H1 (cell line): ENCODE results near the gene ZCRB1. TPM values are rescaled to one million over a fixed set of nuclear protein-coding genes. Genes with fewer than 3 reads are reported as not detected.

Experiments
- CTCF ChIA-PET: fragments of 300-600 bp; sonication (Branson Sonifier 250); formaldehyde crosslinking; loops from one replicate; lab custom pipeline; 2021; ENCODE audit not compliant: partially characterized antibody; lab: Charles Lee
- POLR2A ChIA-PET: fragments of 300-600 bp; sonication (Branson Sonifier 250); formaldehyde crosslinking; loops from one replicate; lab custom pipeline; 2021; ENCODE audit warnings: inconsistent platforms; ENCODE audit not compliant: partially characterized antibody; lab: Charles Lee
- DNase-seq, 2 experiments: peaks; one replicate each; pipeline versions ENCODE4 v3.0.0 to v3.0.0-alpha.2; 2010 to 2022; ENCODE audit warnings: low spot score in 2 of 2, low read depth in 1 of 2, mixed read lengths in 1 of 2
- FAIRE-seq: peaks from 2 replicates; lab custom pipeline; 2011; peaks lifted over from hg19 to GRCh38; lab: Jason Lieb, UNC
- H2AFZ ChIP-seq: 2 replicates; pipeline ENCODE4 v1.8.1; 2012; ENCODE audit warnings: low read length, inconsistent platforms
- H2AK5ac ChIP-seq: 2 replicates; pipeline ENCODE4 v1.6.1; 2013; ENCODE audit warnings: low read depth, low read length
- H2BK120ac ChIP-seq: replicated peaks from 2 replicates; pipeline ENCODE3; 2013; ENCODE audit warnings: low read depth, low read length, inconsistent platforms
- H2BK12ac ChIP-seq: 2 replicates; pipeline ENCODE4 v1.6.1; 2013; ENCODE audit warnings: low read depth, low read length
- H2BK15ac ChIP-seq: 2 replicates; pipeline ENCODE4 v1.6.1; 2013; ENCODE audit warnings: low read length
- H2BK20ac ChIP-seq: 2 replicates; pipeline ENCODE4 v1.6.1; 2013; ENCODE audit warnings: low read length
- H2BK5ac ChIP-seq: 2 replicates; pipeline ENCODE4 v1.6.1; 2013; ENCODE audit warnings: low read depth, low read length
- H3K14ac ChIP-seq: 2 replicates; pipeline ENCODE4 v1.6.1; 2013; ENCODE audit warnings: inconsistent platforms; ENCODE audit not compliant: insufficient read length
- H3K18ac ChIP-seq: 2 replicates; pipeline ENCODE4 v1.6.1; 2013; ENCODE audit warnings: low read length; ENCODE audit errors: extremely low read depth
- H3K23ac ChIP-seq: 2 replicates; pipeline ENCODE4 v1.6.1; 2013; ENCODE audit warnings: inconsistent platforms; ENCODE audit not compliant: insufficient read length
- H3K23me2 ChIP-seq: 2 replicates; pipeline ENCODE4 v1.6.1; 2013; ENCODE audit warnings: low read depth, low read length
- H3K27ac ChIP-seq: 2 replicates; pipeline ENCODE4 v1.6.1; 2011; ENCODE audit warnings: low read depth, low read length, inconsistent platforms
- H3K27me3 ChIP-seq, 4 experiments: replicated peaks in 1 of 4; 1 replicate in 1 of 4; 2 replicates in 3 of 4; pipeline versions ENCODE4 v1.6.1 to v1.8.1; 2011 to 2013; ENCODE audit warnings: low read length in 3 of 4, mild to moderate bottlenecking in 3 of 4, inconsistent platforms in 2 of 4, mixed read lengths in 2 of 4, moderate library complexity in 1 of 4; ENCODE audit not compliant: control insufficient read depth in 3 of 4, insufficient read depth in 3 of 4; ENCODE audit errors: extremely low read depth in 1 of 4
- H3K36me3 ChIP-seq, 4 experiments: 2 replicates each; pipeline versions ENCODE4 v1.6.1 to v1.8.1; 2011 to 2013; ENCODE audit warnings: mild to moderate bottlenecking in 4 of 4, low read length in 3 of 4, moderate library complexity in 2 of 4, control low read depth in 1 of 4, inconsistent platforms in 1 of 4; ENCODE audit not compliant: insufficient read depth in 4 of 4, control insufficient read depth in 2 of 4
- H3K4ac ChIP-seq: replicated peaks from 2 replicates; pipeline ENCODE3; 2013; ENCODE audit warnings: low read length, low read depth, mixed read lengths, inconsistent platforms; ENCODE audit not compliant: insufficient read length
- H3K4me1 ChIP-seq, 4 experiments: replicated peaks in 1 of 4; 1 replicate in 1 of 4; 2 replicates in 3 of 4; pipeline versions ENCODE4 v1.6.1 to v1.8.1; 2011 to 2013; ENCODE audit warnings: low read length in 3 of 4, inconsistent platforms in 2 of 4, mixed read lengths in 1 of 4; ENCODE audit not compliant: insufficient read depth in 4 of 4, control insufficient read depth in 3 of 4
- H3K4me2 ChIP-seq, 2 experiments: 2 replicates each; pipeline versions ENCODE4 v1.6.1 to v1.8.1; 2011 to 2013; ENCODE audit warnings: low read depth in 2 of 2, low read length in 2 of 2, control low read depth in 1 of 2, inconsistent platforms in 1 of 2, mild to moderate bottlenecking in 1 of 2; ENCODE audit not compliant: insufficient read depth in 1 of 2
- H3K4me3 ChIP-seq, 4 experiments: fragments of 200-600, 300-600 bp in 1 of 4; sonication (generic), shearing (Covaris generic), sonication (Bioruptor Twin) in 1 of 4; 2 replicates each; pipeline versions ENCODE4 v1.5.1 to v1.8.1; 2011 to 2016; ENCODE audit warnings: low read length in 4 of 4, low read depth in 3 of 4, control low read depth in 2 of 4, inconsistent platforms in 2 of 4, mild to moderate bottlenecking in 2 of 4, mixed read lengths in 1 of 4, moderate library complexity in 1 of 4; ENCODE audit not compliant: insufficient read depth in 2 of 4; ENCODE audit errors: extremely low read depth in 1 of 4
- H3K56ac ChIP-seq: replicated peaks from 2 replicates; pipeline ENCODE3; 2013; ENCODE audit warnings: low read depth, mild to moderate bottlenecking, mixed read lengths, low read length, inconsistent platforms; ENCODE audit not compliant: insufficient read length
- H3K79me1 ChIP-seq: 2 replicates; pipeline ENCODE4 v1.6.1; 2013; ENCODE audit warnings: low read depth, low read length, control low read depth
- H3K79me2 ChIP-seq, 2 experiments: 2 replicates each; pipeline versions ENCODE4 v1.6.1 to v1.8.1; 2012 to 2013; ENCODE audit warnings: low read length in 2 of 2, mild to moderate bottlenecking in 2 of 2, inconsistent platforms in 1 of 2; ENCODE audit not compliant: insufficient read depth in 2 of 2, control insufficient read depth in 1 of 2
- H3K9ac ChIP-seq, 4 experiments: replicated peaks in 1 of 4; 1 replicate in 1 of 4; 2 replicates in 3 of 4; pipeline versions ENCODE4 v1.6.1 to v1.8.1; 2011 to 2013; ENCODE audit warnings: low read depth in 3 of 4, low read length in 3 of 4, control low read depth in 2 of 4, mild to moderate bottlenecking in 2 of 4, moderate library complexity in 2 of 4, inconsistent platforms in 1 of 4; ENCODE audit errors: extremely low read depth in 1 of 4
- H3K9me3 ChIP-seq, 2 experiments: 2 replicates each; pipeline versions ENCODE4 v1.6.1 to v1.8.1; 2012 to 2013; ENCODE audit warnings: mild to moderate bottlenecking in 2 of 2, moderate library complexity in 2 of 2, control low read depth in 1 of 2, inconsistent platforms in 1 of 2, low read depth in 1 of 2, low read length in 1 of 2, mixed read lengths in 1 of 2; ENCODE audit not compliant: insufficient read depth in 2 of 2
- H4K20me1 ChIP-seq, 2 experiments: replicated peaks in 1 of 2; 2 replicates each; pipeline versions ENCODE3 to v1.8.1; 2011 to 2013; ENCODE audit warnings: inconsistent platforms in 2 of 2, low read length in 2 of 2, mild to moderate bottlenecking in 1 of 2; ENCODE audit not compliant: insufficient read depth in 2 of 2, control insufficient read depth in 1 of 2
- H4K5ac ChIP-seq: 2 replicates; pipeline ENCODE4 v1.6.1; 2013; ENCODE audit warnings: low read length, low read depth, mixed read lengths, inconsistent platforms; ENCODE audit not compliant: insufficient read length
- H4K8ac ChIP-seq: 2 replicates; pipeline ENCODE4 v1.8.0; 2013; ENCODE audit warnings: mild to moderate bottlenecking, moderate library complexity, low read length, inconsistent platforms; ENCODE audit not compliant: insufficient read depth; ENCODE audit errors: extremely low read depth
- H4K91ac ChIP-seq: replicated peaks from 2 replicates; pipeline ENCODE3; 2013; ENCODE audit warnings: low read length, mixed read lengths, inconsistent platforms; ENCODE audit not compliant: insufficient read length
- CREB1 ChIP-seq: IDR thresholded peaks from 2 replicates; pipeline ENCODE4 v1.6.1; 2012; ENCODE audit warnings: inconsistent platforms
- EGR1 ChIP-seq: IDR thresholded peaks from 2 replicates; pipeline ENCODE4 v1.6.1; 2011; ENCODE audit warnings: low read depth, low read length, borderline replicate concordance
- EP300 ChIP-seq, 2 experiments: IDR thresholded peaks; 1 replicate in 1 of 2; 2 replicates in 1 of 2; pipeline ENCODE4 v1.6.1; 2011 to 2012; ENCODE audit warnings: low read depth in 2 of 2, low read length in 2 of 2, mild to moderate bottlenecking in 2 of 2, borderline replicate concordance in 1 of 2, inconsistent platforms in 1 of 2, moderate library complexity in 1 of 2
- FOSL1 ChIP-seq: IDR thresholded peaks from 2 replicates; pipeline ENCODE4 v1.6.1; 2011; ENCODE audit warnings: mild to moderate bottlenecking, low read depth, low read length, moderate library complexity; ENCODE audit not compliant: insufficient read depth
- SAP30 ChIP-seq: fragments of 300-600 bp; sonication (generic); IDR thresholded peaks from 2 replicates; pipeline ENCODE4 v1.7.1; 2012; ENCODE audit warnings: low read length, moderate library complexity, mild to moderate bottlenecking, inconsistent platforms; ENCODE audit not compliant: insufficient read depth, insufficient replicate concordance
- SIRT6 ChIP-seq: IDR thresholded peaks from one replicate; pipeline ENCODE4 v1.7.1; 2012; ENCODE audit warnings: low read length, inconsistent platforms
- YY1 ChIP-seq: IDR thresholded peaks from 2 replicates; pipeline ENCODE4 v1.6.1; 2011; ENCODE audit warnings: low read depth, mild to moderate bottlenecking, low read length
- WGBS, 2 experiments: shearing (Covaris generic) in 1 of 2; methylation state at CpG; one replicate each; pipeline versions ENCODE4 v1.1.6 to v1.1.7; 2013 to 2015; ENCODE audit warnings: low lambda C conversion rate in 2 of 2, mixed read lengths in 2 of 2, inconsistent platforms in 1 of 2, low coverage in 1 of 2, missing lambda C conversion rate in 1 of 2; ENCODE audit not compliant: insufficient replicate concordance in 2 of 2, insufficient coverage in 1 of 2, insufficient read length in 1 of 2; ENCODE audit errors: extremely low coverage in 1 of 2, missing lambda C conversion rate in 1 of 2; 5-methylcytosine and 5-hydroxymethylcytosine counted together
- polyA plus RNA-seq, 7 experiments: library from polyadenylated mRNA; depleted of rRNA in 3 of 7; stranded (reverse) in 5 of 7; unstranded in 2 of 7; fragments of >200 nt in 5 of 7; fragments of 200-250 nt in 2 of 7; gene quantifications; 1 replicate in 5 of 7; 2 replicates in 1 of 7; 4 replicates in 1 of 7; pipeline versions ENCODE4 v1.2.1 to v1.2.3, GENCODE V29; 2011 to 2013; ENCODE audit warnings: missing spikeins in 2 of 7, mixed read lengths in 2 of 7
- total RNA-seq: library from RNA; stranded (reverse); fragmentation: NEBNext Ultra II Directional; extraction: Animal tissue kit (Norgen Biotek cat#: 25700); gene quantifications from 2 replicates; pipeline ENCODE4 v1.2.1, GENCODE V29; 2021

Gene ZCRB1
- total and polyA plus RNA-seq, 2 of the 8 experiments (the other 6 are each of a cell fraction or from before 2014, with no cell fraction given) = 22.0 to 52.5 TPM

GRCh38 chr12:42273706-42274105, 52.2 kb downstream of the ZCRB1 start:
- Histone ChIP-seq H3K9ac (no peak overlapping the region), H4K20me1 (no peaks in the 10 kb centered on the region), H3K79me2 (no peaks in the 10 kb centered on the region), H3K4ac (no peak overlapping the region), H3K14ac (no peak overlapping the region), H3K4me3 (no peak overlapping the region), H4K5ac (no peak overlapping the region), H3K4me2 (no peak overlapping the region), H3K4me1 (peaks cover 0 to 2% (median under 1%) of the 10 kb centered on the region in 4 experiments; a peak in 1 of 7 replicates), H4K91ac (no peak overlapping the region), H2BK12ac (no peak overlapping the region), H3K56ac (no peak overlapping the region), H3K9me3 (peaks cover 0 to 5% of the 10 kb centered on the region in 2 experiments; a peak in 1 of 4 replicates), H2BK120ac (no peak overlapping the region), H3K23me2 (no peaks in the 10 kb centered on the region), H2BK15ac (no peak overlapping the region), H2AFZ (no peak overlapping the region), H4K8ac (no peak overlapping the region), H2BK20ac (no peak overlapping the region), H3K23ac (no peak overlapping the region), H3K27me3 (no peaks in the 10 kb centered on the region), H3K36me3 (no peaks in the 10 kb centered on the region), H3K27ac (no peak overlapping the region), H3K18ac (no peak overlapping the region), H2AK5ac (no peak overlapping the region), H2BK5ac (no peak overlapping the region), H3K79me1 (no peaks in the 10 kb centered on the region)
- POLR2A ChIA-PET = no interaction called here
- DNase-seq (no peak), FAIRE-seq (no peak)
- CTCF ChIA-PET = interaction anchor here (1.0 kb wide), 1 partner anchor 9 kb away, joined by 3 read pairs; no protein-coding TSS in a partner anchor
- 100% methylated on average over 7 of the region's 21 CpGs; no CpG with 5 or more reads in 1 of the 2 experiments for WGBS, 2 experiments
- TF ChIP-seq SAP30 = no peak
- TF ChIP-seq FOSL1 = no peak
- no peak for TF ChIP-seq YY1
- no peak for TF ChIP-seq EGR1
- no peak for TF ChIP-seq SIRT6
- no peak for TF ChIP-seq EP300 (IDR thresholded peaks at IDR 0.05; ENCODE audit: borderline replicate concordance in 1 of 2, low read depth in 2 of 2, low read length in 2 of 2)
- TF ChIP-seq CREB1 = no peak
